HL-60 (cell line): ENCODE results near the gene IFNG-AS1.

Experiments
- CTCF ChIP-seq: IDR thresholded peaks from one replicate; pipeline ENCODE4 v1.5.1; 2011; ENCODE audit warnings: low read length, control low read depth, inconsistent platforms; ENCODE audit not compliant: insufficient read depth
- GABPA ChIP-seq: IDR thresholded peaks from 2 replicates; pipeline ENCODE4 v1.6.1; 2012; ENCODE audit warnings: low read depth
- POLR2AphosphoS5 ChIP-seq: IDR thresholded peaks from 2 replicates; pipeline ENCODE4 v1.6.1; 2012; ENCODE audit warnings: low read depth

GRCh38 chr12:68043435-68043834 is 54.2 kb downstream of the IFNG-AS1 start:
- no peak for TF ChIP-seq CTCF
- no peak for TF ChIP-seq POLR2AphosphoS5
- TF ChIP-seq GABPA = no peak
